ENCODE results near the gene NDRG2.

The NDRG2 gene

GRCh38 chr14:21024585-21025370 is at the start of gene NDRG2:
Gene NDRG2, minus strand, starts transcription at chr14:21025061. Its CDS starts 1,746 bp downstream, at chr14:21023315.
- peak; percentile 50 for DNase-seq (ENCODE audit: low read depth)

GRCh38 chr14:21073921-21074320 is 49.1 kb upstream of the NDRG2 start:
- no peak for DNase-seq (ENCODE audit: low read depth)

GRCh38 chr14:21072781-21073339 is 48.0 kb upstream of the NDRG2 start:
- no peak for DNase-seq (ENCODE audit: low read depth)

GRCh38 chr14:21072031-21072473 is 47.2 kb upstream of the NDRG2 start:
- no peak for DNase-seq (ENCODE audit: low read depth)

DNA sequence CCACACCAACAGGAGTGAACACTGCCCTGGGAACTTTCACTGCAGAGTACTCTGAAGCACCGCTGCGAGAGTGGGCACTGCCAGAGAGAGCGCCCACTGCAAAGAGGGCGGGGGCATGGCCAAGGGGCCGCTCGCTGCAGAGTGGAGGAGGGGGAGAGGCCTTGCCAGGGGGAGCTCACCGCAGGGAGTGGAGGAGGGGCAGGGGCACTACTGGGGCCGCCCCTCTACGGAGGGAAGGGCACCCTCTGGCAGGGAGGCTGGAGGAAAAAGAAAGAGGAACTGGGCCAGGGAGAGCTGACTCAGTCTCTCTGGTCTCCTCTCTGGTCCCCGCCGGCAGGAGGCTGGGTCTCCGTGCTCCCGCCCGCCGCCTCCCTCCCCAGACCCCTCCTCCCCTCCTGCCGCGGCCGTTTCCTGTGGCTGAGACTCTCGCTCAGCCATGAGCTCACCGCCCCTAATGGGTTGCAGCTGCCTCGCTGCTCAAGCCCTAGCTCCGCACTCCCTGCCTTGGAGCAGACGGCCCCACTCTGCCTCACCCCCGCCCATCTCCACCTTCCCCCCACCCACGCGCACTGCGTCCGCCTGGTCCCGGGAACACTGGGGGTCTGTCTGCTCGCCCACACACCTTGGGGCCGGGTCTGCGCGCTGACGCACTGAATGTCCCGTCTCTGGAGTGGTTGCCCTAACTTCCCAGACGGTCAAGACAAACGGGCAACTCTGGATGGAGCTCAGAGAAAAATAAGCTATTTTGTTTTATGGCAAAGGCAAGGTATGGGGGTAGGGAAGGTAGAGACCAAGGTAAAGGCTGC is 46.6 kb upstream of the NDRG2 start:
- DNase-seq (ENCODE audit: low read depth): no peak

GRCh38 chr14:21070610-21071224 is 45.9 kb upstream of the NDRG2 start:
- DNase-seq (ENCODE audit: low read depth): no peak

DNA sequence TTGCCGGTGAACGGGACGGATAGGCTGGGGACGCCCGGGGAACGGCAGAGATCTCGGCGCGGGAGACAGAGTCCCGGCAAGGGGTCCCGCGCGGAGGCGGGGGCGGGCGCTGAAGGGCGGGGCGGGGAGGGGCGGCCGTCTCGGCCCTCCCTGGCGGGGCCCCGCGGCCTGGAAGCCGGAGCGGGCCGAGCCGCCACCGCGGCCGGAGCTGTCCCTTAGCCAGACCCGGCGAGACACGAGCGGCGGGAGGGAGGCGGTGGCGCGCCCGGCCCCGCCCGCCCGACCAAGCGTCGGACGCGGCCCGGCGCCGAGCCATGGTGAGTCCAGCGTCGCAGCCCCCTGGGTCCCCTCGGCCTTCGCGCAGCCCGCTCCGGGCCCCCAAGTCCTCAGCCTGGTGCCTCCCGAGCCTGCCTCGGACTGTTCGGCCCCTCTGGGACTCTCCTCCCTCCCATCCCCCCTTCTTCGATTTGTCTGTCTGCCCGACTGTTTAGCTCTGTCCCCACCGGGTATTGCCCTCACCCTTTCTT is 45.3 kb upstream of the NDRG2 start, which contains the start of gene ARHGEF40:
Gene ARHGEF40, plus strand, starts transcription at position 222 of the 527 bp plus-strand sequence. Its CDS starts 93 bp downstream, at position 315.
- no peak for DNase-seq (ENCODE audit: low read depth)

DNA sequence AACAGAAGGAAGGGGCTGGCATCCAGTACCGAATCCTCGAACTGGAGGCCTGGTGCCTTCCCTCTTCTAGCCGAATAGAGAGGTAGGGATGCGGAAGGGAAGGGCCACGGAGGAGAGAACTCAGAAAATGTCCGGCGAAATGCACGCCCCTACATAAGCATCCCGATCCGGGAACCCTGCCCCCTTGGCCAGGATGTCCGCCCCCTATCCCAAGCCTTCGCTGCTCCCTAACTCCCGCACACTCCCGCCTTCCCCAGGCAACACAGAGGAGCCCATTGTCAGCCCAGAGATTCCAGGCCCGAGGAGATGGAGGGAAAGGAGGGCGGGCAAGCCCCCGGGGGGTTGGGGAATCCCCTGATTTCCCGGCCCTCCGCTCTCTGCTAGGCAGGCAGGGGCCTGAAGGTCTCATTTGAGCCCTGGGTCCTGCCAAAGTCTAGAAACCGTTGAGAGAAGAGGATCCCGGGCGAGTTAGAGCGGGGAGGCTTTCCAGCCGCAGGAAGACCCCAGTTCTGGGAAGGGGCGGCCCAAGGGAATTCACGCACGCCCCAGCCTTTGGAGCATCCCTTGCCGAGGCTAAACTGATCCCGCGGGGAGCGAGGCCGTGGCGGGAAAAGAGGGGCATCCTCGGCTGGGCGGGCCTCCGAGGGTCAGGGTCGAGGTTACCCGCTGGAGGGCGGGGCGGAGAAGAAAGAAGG is 44.7 kb upstream of the NDRG2 start:
- no peak for DNase-seq (ENCODE audit: low read depth)

DNA sequence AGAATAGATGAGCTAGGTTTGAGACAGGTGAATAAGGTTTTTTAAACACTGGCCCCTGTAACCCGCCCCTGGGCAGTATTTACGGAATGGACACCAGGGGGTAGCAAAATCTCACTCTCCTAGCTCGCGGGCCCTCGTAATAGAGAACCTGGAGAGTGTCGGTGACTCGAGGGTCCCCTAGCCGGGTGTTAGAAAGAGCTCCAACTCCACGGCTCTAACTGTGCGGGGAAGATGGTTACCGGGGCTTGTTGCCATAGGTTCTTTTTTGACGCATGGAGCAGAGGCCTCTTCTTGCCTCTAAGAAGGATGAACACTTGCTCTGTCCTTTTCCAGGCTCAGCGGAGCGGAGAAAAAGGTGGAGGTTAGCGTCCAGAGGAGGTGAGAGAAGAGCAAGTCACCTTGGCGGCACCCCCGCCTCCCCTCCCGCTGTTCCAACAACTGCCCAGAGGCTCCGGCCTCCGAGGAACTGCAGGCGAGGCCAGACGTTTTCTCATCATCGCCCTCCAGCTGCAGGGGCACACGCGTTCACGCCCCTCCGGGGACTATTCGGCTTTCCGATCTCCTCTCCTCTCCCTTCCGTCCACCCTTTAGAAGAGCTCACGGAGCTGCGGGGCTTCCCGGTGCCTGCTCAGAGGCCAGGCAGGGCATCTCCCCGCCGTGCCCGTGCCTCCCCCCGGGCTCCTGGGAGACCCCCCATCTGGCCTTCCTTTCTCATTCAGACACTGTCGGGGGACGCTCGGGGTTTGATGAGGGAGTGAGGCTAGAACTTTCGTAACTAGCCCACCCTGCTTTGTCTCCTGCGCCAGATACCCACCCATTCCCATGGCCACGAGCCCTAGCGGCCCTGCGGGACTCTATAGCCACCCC is 43.9 kb upstream of the NDRG2 start:
- no peak for DNase-seq (ENCODE audit: low read depth)

DNA sequence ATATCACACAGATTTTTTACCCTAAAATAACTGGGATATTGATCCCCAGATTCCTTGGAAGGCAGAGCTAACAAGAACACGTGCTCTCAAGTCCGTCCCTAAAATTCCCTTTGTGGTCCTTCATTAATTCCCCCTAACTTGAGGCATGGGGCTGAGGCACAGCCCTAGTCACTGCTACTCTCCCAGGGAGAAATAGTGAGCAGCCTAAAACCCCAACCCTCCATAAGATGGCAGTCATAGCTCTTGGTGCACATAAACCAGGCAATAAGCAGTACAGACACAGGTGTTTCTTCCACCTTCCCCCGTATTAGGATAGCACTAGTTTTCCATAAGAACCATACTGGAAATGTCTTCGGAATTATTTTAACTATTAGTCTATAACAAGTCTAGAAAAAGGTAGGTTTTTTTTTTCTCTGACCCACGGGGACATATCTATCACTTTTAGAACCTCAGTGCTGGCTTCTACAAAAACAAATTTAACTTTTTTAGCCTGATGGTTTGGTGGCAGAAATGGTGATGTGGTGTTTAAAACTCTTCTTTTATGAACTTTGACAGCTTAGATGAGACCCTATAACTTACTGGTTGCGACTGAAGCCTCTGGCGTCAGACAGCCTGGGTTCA is 42.1 kb upstream of the NDRG2 start:
- no peak for DNase-seq (ENCODE audit: low read depth)

- DNase-seq (ENCODE audit: low read depth): no peak
Measured at GRCh38 chr14:21063479-21063878, 38.6 kb upstream of the NDRG2 start.

DNA sequence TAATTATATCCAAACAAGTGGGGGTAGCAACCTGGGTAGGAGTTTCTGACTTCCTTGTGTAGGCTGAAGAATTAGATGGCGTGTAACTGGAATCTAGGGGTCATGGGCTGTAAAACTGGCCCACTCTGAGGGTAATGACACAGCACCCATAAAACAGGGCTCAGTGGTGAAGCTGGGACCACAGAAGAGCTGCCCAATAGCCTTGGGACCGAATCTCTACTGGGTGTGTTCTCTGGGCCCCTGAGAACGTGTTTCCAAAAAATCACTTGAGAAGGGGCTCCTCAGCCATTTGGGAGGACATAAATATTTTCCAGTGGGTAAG is 36.4 kb upstream of the NDRG2 start:
- no peak for DNase-seq (ENCODE audit: low read depth)

- DNase-seq (ENCODE audit: low read depth): no peak
Measured at GRCh38 chr14:21060614-21061346, 35.9 kb upstream of the NDRG2 start.

GRCh38 chr14:21059842-21060613 is 35.2 kb upstream of the NDRG2 start:
- no peak for DNase-seq (ENCODE audit: low read depth)

- DNase-seq (ENCODE audit: low read depth): no peak
Measured at GRCh38 chr14:21058903-21059302, 34.0 kb upstream of the NDRG2 start.

DNA sequence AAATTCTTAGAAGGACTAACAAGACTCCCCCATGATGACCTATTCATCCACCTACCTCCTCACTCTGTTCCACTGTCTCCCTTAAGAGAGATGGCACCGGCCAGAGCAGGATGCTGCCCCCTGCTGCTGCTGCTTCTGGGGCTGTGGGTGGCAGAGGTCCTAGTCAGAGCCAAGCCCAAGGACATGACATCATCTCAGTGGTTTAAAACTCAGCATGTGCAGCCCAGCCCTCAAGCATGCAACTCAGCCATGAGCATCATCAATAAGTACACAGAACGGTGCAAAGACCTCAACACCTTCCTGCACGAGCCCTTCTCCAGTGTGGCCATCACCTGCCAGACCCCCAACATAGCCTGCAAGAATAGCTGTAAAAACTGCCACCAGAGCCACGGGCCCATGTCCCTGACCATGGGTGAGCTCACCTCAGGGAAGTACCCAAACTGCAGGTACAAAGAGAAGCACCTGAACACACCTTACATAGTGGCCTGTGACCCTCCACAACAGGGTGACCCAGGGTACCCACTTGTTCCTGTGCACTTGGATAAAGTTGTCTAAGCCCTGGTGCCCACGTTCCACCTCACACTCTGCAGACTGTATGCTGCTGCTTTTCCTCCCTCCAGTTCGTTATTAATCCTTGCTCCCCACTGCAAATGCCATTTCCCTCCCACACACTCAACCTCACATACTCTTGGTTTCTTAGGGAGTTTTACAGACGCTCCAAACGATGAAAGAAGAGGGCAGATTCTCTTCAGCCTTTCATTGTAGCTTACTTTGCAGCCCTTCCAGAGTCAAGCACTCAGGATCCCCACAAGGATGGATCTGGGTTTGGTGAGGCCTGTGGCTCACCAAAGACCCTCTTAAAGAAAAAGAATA is 33.2 kb upstream of the NDRG2 start, which contains the start of gene RNASE8:
Gene RNASE8, plus strand, starts transcription at position 20 of the 873 bp plus-strand sequence. Its CDS starts 71 bp downstream, at position 91.
- DNase-seq (ENCODE audit: low read depth): no peak

DNA sequence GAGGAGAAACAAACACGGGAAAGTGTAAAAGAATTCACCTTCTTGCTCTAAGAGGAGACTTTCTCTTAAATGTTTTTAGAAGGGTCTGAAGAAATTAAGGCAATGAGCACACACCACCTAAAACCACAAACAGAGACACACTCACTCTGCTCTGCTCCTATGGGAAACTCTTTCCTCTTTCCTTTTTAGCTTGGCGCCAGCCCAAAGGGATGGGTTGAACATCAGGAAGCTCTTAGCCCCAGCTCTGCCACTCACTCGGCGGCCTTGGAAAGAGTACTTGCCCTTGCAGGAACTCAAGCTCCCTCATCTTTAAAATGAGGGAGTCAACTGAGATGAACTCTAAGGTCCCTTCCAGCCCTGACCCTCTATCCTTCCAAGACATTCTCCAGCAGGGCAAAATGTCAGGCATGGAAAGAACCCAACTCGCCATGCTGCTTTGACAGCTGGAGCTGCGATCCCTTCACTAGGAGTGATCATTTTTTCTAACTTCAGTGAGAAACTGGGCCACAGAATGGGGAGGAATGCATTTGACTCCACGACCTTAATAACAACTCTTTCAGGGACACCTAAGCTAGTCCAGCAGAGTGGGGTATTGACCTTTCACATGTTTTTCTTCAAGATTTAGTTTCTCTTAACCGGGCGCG is 31.8 kb upstream of the NDRG2 start:
- no peak for DNase-seq (ENCODE audit: low read depth)
